GM12872 (cell line): Measurements from ENCODE around the gene CIP2A.

Experiments
- TF ChIP-seq, protein P1 (sequence below): IDR thresholded peaks from 3 replicates; pipeline ENCODE4 v1.5.1; 2011; ENCODE audit warnings: low read depth, mild to moderate bottlenecking, low read length, moderate library complexity; ENCODE audit not compliant: insufficient read depth

Gene CIP2A

DNA sequence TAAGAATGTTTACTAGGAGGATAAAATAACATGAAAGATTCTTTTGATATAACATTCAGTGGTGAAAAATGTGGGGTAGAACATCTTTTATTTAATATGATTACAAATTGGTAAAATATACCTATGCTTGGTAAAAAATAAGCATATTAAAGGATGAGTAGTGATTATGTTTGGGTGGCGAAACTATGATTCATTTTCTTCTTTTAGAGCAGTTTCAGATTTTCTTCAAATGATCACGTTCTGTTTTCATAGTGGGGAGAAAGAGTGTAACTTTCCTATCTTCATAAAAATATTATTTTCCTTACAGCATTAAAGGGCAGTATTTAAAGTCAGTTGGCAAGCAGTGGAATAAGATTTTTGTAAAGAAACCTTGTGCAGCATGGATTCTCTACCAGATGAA is 15.8 kb upstream of the CIP2A start:
- TF ChIP-seq, protein P1, sequence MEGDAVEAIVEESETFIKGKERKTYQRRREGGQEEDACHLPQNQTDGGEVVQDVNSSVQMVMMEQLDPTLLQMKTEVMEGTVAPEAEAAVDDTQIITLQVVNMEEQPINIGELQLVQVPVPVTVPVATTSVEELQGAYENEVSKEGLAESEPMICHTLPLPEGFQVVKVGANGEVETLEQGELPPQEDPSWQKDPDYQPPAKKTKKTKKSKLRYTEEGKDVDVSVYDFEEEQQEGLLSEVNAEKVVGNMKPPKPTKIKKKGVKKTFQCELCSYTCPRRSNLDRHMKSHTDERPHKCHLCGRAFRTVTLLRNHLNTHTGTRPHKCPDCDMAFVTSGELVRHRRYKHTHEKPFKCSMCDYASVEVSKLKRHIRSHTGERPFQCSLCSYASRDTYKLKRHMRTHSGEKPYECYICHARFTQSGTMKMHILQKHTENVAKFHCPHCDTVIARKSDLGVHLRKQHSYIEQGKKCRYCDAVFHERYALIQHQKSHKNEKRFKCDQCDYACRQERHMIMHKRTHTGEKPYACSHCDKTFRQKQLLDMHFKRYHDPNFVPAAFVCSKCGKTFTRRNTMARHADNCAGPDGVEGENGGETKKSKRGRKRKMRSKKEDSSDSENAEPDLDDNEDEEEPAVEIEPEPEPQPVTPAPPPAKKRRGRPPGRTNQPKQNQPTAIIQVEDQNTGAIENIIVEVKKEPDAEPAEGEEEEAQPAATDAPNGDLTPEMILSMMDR, result no peak

DNA sequence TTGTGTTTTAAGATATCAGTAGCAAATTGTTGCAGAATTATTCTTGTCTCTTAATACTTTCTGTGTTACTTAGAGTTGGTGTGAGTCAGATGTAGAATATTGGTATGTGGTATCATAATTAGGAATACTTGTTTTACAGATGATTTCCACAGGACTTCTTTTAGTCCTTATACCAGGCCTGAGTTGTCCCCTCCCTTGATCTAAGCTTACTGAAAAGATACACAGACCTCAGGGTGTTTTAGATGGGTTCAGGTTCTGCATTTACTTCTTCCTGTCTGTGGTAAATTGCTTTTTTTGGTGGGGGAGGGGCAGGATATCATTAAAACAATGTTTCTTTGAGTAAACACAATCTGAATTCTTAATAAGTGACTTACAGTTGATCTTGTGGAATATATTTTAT is 14.5 kb upstream of the CIP2A start:
- TF ChIP-seq, protein P1, result no peak

DNA sequence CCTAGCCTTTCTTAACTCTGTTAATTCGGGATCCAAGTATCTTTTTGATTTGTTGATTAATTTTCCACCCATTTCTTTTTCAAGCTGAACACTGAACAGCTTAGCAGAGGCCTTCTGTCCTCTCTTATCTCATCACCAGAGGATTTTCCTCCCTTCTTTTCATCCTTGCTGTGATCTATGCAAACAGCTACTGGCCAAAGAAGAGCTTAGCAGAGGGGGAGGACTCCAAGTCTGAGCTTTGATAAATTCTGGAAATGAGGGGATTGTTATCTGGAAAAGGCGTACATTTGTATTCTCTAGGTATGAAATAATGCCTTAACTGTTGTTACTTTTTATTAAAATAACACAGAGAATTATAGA is 13.7 kb upstream of the CIP2A start:
- TF ChIP-seq, protein P1, result no peak

DNA sequence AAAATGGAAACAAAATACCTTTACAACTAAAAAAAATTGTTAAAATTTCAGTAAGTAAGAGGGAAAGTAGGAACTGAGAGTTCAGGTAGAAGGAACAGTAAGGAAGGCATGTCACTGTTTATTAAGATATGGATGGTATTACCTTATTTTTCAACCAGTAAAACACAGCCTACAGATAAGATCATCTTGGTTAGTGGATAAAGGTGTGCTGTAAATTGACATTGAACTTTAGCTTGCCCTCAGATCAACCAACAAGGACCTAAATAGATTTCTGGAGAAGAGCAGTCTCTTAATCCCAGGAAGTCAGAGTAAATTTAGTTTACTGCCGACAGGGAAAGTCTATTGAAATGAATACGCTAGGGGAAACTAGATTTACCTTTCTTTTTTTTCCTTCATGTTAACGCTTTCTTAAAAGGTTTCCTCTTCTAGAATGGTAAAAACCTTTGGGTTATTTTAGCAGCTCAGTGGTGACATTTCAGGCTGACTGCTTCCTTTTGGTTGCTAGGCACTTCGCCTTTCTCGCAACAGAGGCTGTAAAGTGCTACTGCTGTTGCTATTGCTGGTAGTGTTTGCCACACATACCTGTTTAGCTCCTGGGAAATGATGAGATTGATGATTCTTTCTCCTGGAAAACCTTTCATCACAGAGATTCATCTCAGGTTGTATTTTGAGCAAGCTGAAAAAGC is 13.2 kb upstream of the CIP2A start:
- TF ChIP-seq, protein P1, result no peak

DNA sequence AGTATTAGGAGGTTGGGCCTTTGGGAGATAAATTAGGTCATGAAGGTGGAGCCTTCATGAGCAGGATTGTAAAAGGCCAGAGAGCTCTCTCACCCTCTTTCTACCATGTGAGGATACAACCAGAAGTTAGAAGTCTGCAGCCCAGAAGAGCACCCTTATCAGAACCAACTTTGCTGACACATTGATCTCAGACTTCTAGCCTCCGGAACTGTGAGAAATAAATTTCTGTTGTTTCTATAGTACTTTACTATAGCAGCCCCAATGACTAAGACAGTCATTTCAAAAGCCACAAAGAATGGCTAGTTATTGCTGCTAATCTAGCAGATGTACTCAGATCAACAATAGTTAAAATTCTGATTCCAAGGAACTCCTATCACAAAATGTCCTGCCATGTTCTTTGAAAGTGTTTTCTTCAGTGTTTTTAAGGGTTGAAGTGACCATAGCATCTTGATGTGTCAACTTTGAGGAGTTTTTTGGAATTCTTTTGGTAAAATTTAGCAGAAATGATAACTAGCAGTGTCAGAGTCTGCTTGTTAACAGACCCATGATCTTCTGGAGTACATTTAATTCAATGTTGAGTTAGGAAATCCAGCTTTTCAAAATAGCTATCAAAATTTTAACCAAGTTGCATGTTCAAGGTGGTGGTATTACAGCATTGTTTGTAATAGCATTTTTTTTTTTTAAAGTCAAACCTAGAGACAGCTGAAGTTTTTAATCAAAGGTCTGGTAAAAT is 10.6 kb upstream of the CIP2A start:
- TF ChIP-seq, protein P1, result no peak

DNA sequence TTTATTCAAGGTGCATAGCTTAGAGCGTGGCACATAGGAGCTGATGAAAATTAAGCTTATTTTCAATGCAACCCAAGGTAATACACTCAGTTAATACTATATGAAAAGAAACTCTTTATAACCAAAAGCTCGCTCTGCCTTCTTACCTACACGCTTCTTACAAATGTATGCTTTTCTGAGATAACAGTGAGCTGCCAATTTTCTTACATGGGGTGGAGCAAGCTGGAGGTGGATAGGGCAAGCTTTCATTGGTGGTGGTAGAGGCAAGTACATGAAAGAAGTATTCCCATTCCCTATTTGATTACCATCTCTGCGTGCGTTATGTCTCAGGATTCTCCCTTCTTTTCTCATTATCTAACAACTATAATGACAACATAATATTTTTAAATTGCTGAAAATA is 9.1 kb upstream of the CIP2A start:
- TF ChIP-seq, protein P1, result no peak

DNA sequence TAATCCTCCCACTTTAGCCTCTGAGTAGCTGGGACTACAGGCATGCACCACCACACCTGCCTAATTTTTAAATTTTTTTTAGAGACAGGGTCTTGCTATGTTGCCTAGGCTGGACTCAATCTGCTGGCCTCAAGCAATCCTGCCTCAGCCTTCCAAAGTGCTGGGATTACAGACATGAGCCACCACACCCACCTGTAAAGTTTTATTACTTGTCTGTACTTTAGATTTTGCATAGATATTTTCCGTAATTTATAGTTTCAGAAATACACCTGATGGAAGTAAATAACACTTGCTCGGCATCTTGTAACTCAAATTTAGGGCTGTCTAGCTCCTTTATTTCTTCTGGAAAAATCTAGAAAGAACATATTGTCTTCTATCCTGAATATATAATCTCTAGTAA is 6.1 kb upstream of the CIP2A start:
- TF ChIP-seq, protein P1, result no peak
